K562 (cell line): Measurements from ENCODE around the gene RDH14.

Experiments used
- E2F1 ChIP-seq: sonication (generic); formaldehyde crosslinking; IDR thresholded peaks from 2 replicates; pipeline ENCODE4 v1.8.1; 2023; ENCODE audit warnings: mild to moderate bottlenecking, missing genetic modification reagents, moderate library complexity
- EP300 ChIP-seq: IDR thresholded peaks from 2 replicates; pipeline ENCODE4 v1.6.1; 2012; ENCODE audit warnings: low read length, improper control_type of control experiment
- FOXK1 ChIP-seq: sonication (generic); formaldehyde crosslinking; IDR thresholded peaks from 2 replicates; pipeline ENCODE4 v1.8.0; 2022; ENCODE audit warnings: missing genetic modification reagents, mild to moderate bottlenecking, borderline replicate concordance
- MEF2D ChIP-seq: conservative IDR thresholded peaks from 2 replicates; pipeline ENCODE4 v1.6.1; 2016; ENCODE audit warnings: low read depth, missing genetic modification characterization, missing compliant biosample characterization
- MXI1 ChIP-seq: IDR thresholded peaks from 2 replicates; pipeline ENCODE4 v1.6.1; 2011; ENCODE audit warnings: low read depth, mild to moderate bottlenecking, improper control_type of control experiment, low read length
- RBBP5 ChIP-seq: fragments of 200-600 bp; sonication (generic); IDR thresholded peaks from 2 replicates; pipeline ENCODE4 v1.6.1; 2012; ENCODE audit warnings: borderline replicate concordance, mild to moderate bottlenecking, low read length, control low read depth, inconsistent platforms; ENCODE audit not compliant: insufficient read depth, poor library complexity, severe bottlenecking
- TBP ChIP-seq: optimal IDR thresholded peaks from 2 replicates; pipeline ENCODE3; 2011; ENCODE audit warnings: low read depth, low read length, improper control_type of control experiment
- ZBTB34 ChIP-seq: fragments of 250-450 bp; sonication (Bioruptor Pico); IDR thresholded peaks from 2 replicates; pipeline ENCODE4 v1.8.0; 2021; ENCODE audit warnings: mild to moderate bottlenecking, moderate library complexity
- ZNF12 ChIP-seq: sonication (generic); formaldehyde crosslinking; IDR thresholded peaks from 2 replicates; pipeline ENCODE4 v1.4.0; 2020; ENCODE audit warnings: mild to moderate bottlenecking, missing genetic modification reagents

- no peak for TF ChIP-seq FOXK1
- TF ChIP-seq ZBTB34 (CRISPR knock-in tag): no peak
- TF ChIP-seq E2F1 (CRISPR knock-in tag): no peak
- no peak for TF ChIP-seq TBP
- no peak for TF ChIP-seq MEF2D
- no peak for TF ChIP-seq MXI1
- no peak for TF ChIP-seq RBBP5
- no peak for TF ChIP-seq ZNF12 (CRISPR knock-in tag)
- TF ChIP-seq EP300: no peak
These were observed 44.7 kb upstream of the RDH14 start for GRCh38 chr2:18605115-18605514.
